Astrocyte (in vitro differentiated cells and primary cell): ENCODE data around the gene ARRB1.

ENCODE experiments used
- CTCF ChIP-seq: IDR thresholded peaks from 2 replicates; pipeline ENCODE4 v1.5.1; 2011; ENCODE audit warnings: low read depth, mild to moderate bottlenecking, inconsistent platforms, low read length, moderate library complexity; ENCODE audit not compliant: insufficient read depth
- EZH2 ChIP-seq: IDR thresholded peaks from 2 replicates; pipeline ENCODE4 v1.6.1; 2012; ENCODE audit warnings: mild to moderate bottlenecking, low read length, inconsistent platforms; ENCODE audit not compliant: insufficient read depth

- no peak for TF ChIP-seq CTCF
- no peak for TF ChIP-seq EZH2
Measured at GRCh38 chr11:75219869-75220268, 131.6 kb downstream of the ARRB1 start.
